Spleen (tissue), 11 donors: ENCODE data around the gene VWF. TPM values are rescaled to one million over a fixed set of nuclear protein-coding genes. Genes with fewer than 3 reads are reported as not detected.

Experiments used
- DNase-seq: peaks from one replicate; pipeline ENCODE4 v3.0.0-alpha.2; 2020
- H3K27ac ChIP-seq, 8 donors: fragments of 200-600 bp; sonication (generic) in 7 of 8; 1 replicate in 4 of 8; 2 replicates in 4 of 8; pipeline versions ENCODE4 v1.5.0 to v1.8.0; 2016 to 2021; ENCODE audit warnings: inconsistent platforms in 4 of 8, mild to moderate bottlenecking in 4 of 8, moderate library complexity in 1 of 8
- H3K27me3 ChIP-seq, 7 donors: fragments of 200-600 bp; sonication (generic) in 6 of 7; replicated peaks in 1 of 7; 1 replicate in 4 of 7; 2 replicates in 3 of 7; pipeline versions ENCODE4 v1.5.0 to v1.8.0; 2016 to 2021; ENCODE audit warnings: inconsistent platforms in 3 of 7, mild to moderate bottlenecking in 1 of 7
- H3K36me3 ChIP-seq, 6 donors: fragments of 200-600 bp; sonication (generic) in 5 of 6; 1 replicate in 4 of 6; 2 replicates in 2 of 6; pipeline versions ENCODE4 v1.5.0 to v1.8.0; 2016 to 2021; ENCODE audit warnings: inconsistent platforms in 2 of 6
- H3K4me1 ChIP-seq, 6 donors: fragments of 200-600 bp; sonication (generic) in 5 of 6; 1 replicate in 3 of 6; 2 replicates in 3 of 6; pipeline versions ENCODE4 v1.5.0 to v1.8.0; 2016 to 2021; ENCODE audit warnings: inconsistent platforms in 3 of 6
- H3K4me3 ChIP-seq, 8 donors: fragments of 200-600 bp; sonication (generic) in 7 of 8; 1 replicate in 4 of 8; 2 replicates in 4 of 8; pipeline versions ENCODE4 v1.5.0 to v1.8.0; 2016 to 2021; ENCODE audit warnings: inconsistent platforms in 4 of 8, mild to moderate bottlenecking in 4 of 8, moderate library complexity in 2 of 8
- H3K9me3 ChIP-seq, 8 donors: fragments of 200-600 bp; sonication (generic) in 7 of 8; 1 replicate in 4 of 8; 2 replicates in 4 of 8; pipeline versions ENCODE4 v1.5.0 to v1.8.0; 2016 to 2021; ENCODE audit warnings: inconsistent platforms in 4 of 8
- POLR2A ChIP-seq, 3 donors: fragments of 450-650 bp; IDR thresholded peaks; one replicate each; pipeline ENCODE4 v1.5.1; 2017; ENCODE audit warnings: antibody characterized with exemption in 3 of 3, mild to moderate bottlenecking in 1 of 3
- POLR2AphosphoS5 ChIP-seq, 3 donors: sonication (generic); formaldehyde crosslinking; IDR thresholded peaks; one replicate each; pipeline ENCODE4 v1.5.1; 2017; ENCODE audit warnings: antibody characterized with exemption in 3 of 3
- WGBS, 5 donors: extraction: QIAGEN DNeasy Blood & Tissue Kit in 3 of 5; methylation state at CpG; one replicate each; pipeline versions ENCODE4 v1.1.5 to v1.1.7; 2013 to 2018; 5-methylcytosine and 5-hydroxymethylcytosine counted together
- intact Hi-C: fragments of 100-400 bp; cut with DNase I; formaldehyde crosslinking; loops from one replicate; pipeline ENCODE4 v1.15.0; 2023; ENCODE audit warnings: low total_unique reads
- polyA plus RNA-seq, 3 donors: library from polyadenylated mRNA; stranded (reverse); fragments of 200-250 nt; gene quantifications; one replicate each; pipeline ENCODE4 v1.2.1, GENCODE V29; 2013
- total RNA-seq, 7 donors: library from RNA; depleted of rRNA in 3 of 7; stranded (reverse); fragments of >200 nt in 3 of 7; fragmentation: NEBNext Ultra II Directional in 4 of 7; extraction: Animal tissue kit (Norgen Biotek cat#: 25700) in 4 of 7; gene quantifications; one replicate each; pipeline versions ENCODE4 v1.1.0 to v1.2.1, GENCODE V29; 2016 to 2021
- TF ChIP-seq, protein P1 (sequence below), 11 experiments: fragments of 200-600 bp in 7 of 11; fragments of 450-650 bp in 4 of 11; sonication (generic) in 4 of 11; IDR thresholded peaks in 8 of 11; conservative IDR thresholded peaks in 3 of 11; 1 replicate in 7 of 11; 2 replicates in 4 of 11; pipeline versions ENCODE4 v1.4.0 to v1.8.0; 2016 to 2021; ENCODE audit warnings: antibody characterized with exemption in 11 of 11, inconsistent platforms in 4 of 11, mild to moderate bottlenecking in 1 of 11
- donor health status: healthy with polysubstance abuse.
- donor health status: DM: no; HTN: no; CAD: no; lungs with moderate emphysema.
- donor health status: DM: no; HTN: no; CAD: no.
- donor health status: Bipolar disorder and iron deficiency.
- donor health status: healthy.
- donor health status: DM: no; HTN: no; CAD: no.
- donor health status: DM: yes; HTN: yes; CAD: no.

Gene VWF
- total and polyA plus RNA-seq, 10 donors, result 12.9 to 957 (median 321) TPM

DNA sequence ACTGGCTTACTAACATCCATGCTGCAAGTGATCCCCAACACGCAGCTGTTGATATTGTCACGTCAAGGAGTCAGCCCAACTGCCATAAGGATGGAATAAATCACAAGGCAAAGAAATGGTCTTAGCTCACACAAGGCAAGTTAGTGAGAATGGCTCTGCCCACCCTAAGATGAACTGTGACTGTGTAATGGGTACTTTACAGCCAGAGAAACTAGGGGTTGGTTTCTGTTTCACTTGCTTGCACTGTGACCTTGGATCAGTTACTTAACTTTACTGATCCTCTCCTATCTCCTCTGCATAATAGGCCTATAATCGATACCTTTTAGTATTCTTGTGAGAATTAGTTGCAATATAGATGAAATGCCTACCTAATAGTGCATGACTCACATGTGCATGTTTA lies 127.2 kb downstream of the VWF start:
- no peak for DNase-seq
- H3K4me3 ChIP-seq, result no peak overlapping the region
- WGBS, 5 donors, result 90 to 100% (median 95%) methylated on average over 3 of the region's 3 CpGs
- H3K4me1 ChIP-seq, result no peaks in the 10 kb centered on the region
- TF ChIP-seq POLR2A (IDR thresholded peaks at IDR 0.05) (no peak), POLR2AphosphoS5 (IDR thresholded peaks at IDR 0.05) (no peak)
- TF ChIP-seq, protein P1, sequence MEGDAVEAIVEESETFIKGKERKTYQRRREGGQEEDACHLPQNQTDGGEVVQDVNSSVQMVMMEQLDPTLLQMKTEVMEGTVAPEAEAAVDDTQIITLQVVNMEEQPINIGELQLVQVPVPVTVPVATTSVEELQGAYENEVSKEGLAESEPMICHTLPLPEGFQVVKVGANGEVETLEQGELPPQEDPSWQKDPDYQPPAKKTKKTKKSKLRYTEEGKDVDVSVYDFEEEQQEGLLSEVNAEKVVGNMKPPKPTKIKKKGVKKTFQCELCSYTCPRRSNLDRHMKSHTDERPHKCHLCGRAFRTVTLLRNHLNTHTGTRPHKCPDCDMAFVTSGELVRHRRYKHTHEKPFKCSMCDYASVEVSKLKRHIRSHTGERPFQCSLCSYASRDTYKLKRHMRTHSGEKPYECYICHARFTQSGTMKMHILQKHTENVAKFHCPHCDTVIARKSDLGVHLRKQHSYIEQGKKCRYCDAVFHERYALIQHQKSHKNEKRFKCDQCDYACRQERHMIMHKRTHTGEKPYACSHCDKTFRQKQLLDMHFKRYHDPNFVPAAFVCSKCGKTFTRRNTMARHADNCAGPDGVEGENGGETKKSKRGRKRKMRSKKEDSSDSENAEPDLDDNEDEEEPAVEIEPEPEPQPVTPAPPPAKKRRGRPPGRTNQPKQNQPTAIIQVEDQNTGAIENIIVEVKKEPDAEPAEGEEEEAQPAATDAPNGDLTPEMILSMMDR (IDR thresholded peaks at IDR 0.05 in 8 of 11, conservative IDR thresholded peaks at IDR 0.05 in 3 of 11), result no peak
- H3K9me3 ChIP-seq, result no peaks in the 10 kb centered on the region
- intact Hi-C loops, result no loop called here
- peaks cover 0 to 19% (median 3%) of the 10 kb centered on the region in 7 donors for H3K27me3 ChIP-seq
- peak overlapping the region in 1 of 8 donors; percentile 23 for H3K27ac ChIP-seq
- peaks cover 0 to 35% (median 2%) of the 10 kb centered on the region in 6 donors for H3K36me3 ChIP-seq

DNA sequence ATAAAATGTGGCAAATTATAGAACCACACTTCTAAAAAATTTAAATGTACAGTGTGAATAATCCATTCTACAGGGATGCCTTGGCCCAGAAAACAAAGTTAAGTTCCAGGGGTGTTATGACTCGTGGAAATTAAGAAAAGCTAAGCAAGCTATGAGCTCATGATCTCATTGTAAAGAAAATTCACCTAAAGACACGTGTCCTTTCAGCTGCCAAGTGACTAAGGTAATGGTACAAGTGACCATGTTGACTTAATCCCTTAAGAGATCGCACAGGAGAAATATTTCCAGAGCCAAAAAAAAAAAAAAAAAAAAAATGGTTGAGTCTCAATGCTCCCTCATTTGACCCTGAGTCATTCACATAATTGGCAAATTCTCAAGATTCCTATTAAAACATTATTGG lies 128.0 kb downstream of the VWF start:
- no peaks in the 10 kb centered on the region for H3K9me3 ChIP-seq

DNA sequence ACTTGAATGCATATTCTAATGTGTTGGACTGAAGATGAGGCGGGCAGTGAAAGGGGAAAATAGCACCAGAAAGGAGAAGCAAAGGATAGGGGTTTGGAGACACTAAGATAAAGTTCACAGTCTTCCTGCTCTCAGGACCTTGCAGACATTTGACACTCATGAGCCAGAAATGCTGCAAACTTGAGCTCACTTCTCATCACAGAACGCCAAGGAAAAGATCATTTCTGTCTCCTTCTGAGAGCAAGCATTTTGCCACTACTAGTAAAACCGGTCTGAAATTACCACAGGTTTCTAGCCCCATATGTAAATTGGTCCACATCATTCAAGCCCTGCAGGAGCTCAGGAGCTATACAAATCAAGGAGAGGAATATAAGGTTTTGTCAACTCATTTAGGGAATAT lies 134.8 kb downstream of the VWF start:
- DNase-seq, result no peak
- no peaks in the 10 kb centered on the region for H3K9me3 ChIP-seq

More for the DNA sequence above, 128.0 kb downstream of the VWF start:
- peaks cover 0 to 19% (median 3%) of the 10 kb centered on the region in 7 donors for H3K27me3 ChIP-seq
- no peaks in the 10 kb centered on the region for H3K4me1 ChIP-seq
- intact Hi-C loops, result no loop called here
- H3K27ac ChIP-seq, result no peak overlapping the region
- no peak for DNase-seq
- 78 to 85% (median 80%) methylated on average over 3 of the region's 3 CpGs for WGBS, 5 donors
- H3K36me3 ChIP-seq, result peaks cover 0 to 41% (median 4%) of the 10 kb centered on the region in 6 donors
- no peak overlapping the region for H3K4me3 ChIP-seq
- TF ChIP-seq POLR2AphosphoS5 (IDR thresholded peaks at IDR 0.05) (no peak), POLR2A (IDR thresholded peaks at IDR 0.05) (no peak)
- TF ChIP-seq, protein P1 (IDR thresholded peaks at IDR 0.05 in 8 of 11, conservative IDR thresholded peaks at IDR 0.05 in 3 of 11), result no peak

DNA sequence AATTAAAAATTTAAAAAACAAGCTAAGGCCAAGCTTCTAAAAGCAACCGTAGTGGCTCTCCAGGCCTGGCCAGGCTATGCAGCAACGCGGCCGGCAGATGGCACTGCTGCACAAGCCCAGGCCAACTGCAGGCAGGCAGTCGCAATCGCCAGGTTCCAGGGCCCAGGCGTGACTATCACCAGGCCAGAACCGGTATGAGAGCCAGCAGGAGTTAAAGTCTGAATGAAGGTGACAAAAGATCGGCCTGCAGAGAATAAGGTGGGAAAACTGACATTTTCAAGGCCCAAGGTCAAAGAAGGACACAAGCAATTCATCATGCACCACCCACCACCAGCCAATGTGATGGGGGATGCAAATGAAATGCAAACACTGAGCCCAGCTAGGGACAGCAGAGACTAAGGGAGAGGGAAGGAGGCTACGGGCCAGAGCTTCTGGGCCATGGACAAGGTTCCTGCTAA lies 135.8 kb downstream of the VWF start:
- peaks cover 0 to 4% (median 0%) of the 10 kb centered on the region in 6 donors for H3K4me1 ChIP-seq
- intact Hi-C loops, result loop anchor here (2.0 kb wide), 1 partner anchor 296 kb away; no protein-coding TSS in a partner anchor
- peaks cover 0 to 38% (median 5%) of the 10 kb centered on the region in 6 donors for H3K36me3 ChIP-seq
- DNase-seq, result peak; percentile 94
- H3K27ac ChIP-seq, result no peak overlapping the region
- H3K9me3 ChIP-seq, result no peaks in the 10 kb centered on the region
- H3K4me3 ChIP-seq, result no peak overlapping the region
- peaks cover 0 to 8% (median 0%) of the 10 kb centered on the region in 7 donors for H3K27me3 ChIP-seq
- TF ChIP-seq POLR2A (IDR thresholded peaks at IDR 0.05) (no peak), POLR2AphosphoS5 (IDR thresholded peaks at IDR 0.05) (peak in 2 of 3 donors; percentile 51 to 52)
- TF ChIP-seq, protein P1 (IDR thresholded peaks at IDR 0.05 in 8 of 11, conservative IDR thresholded peaks at IDR 0.05 in 3 of 11), result peak; percentile 66 to 95 (median 89)
- WGBS, 5 donors, result 2 to 9% (median 7%) methylated on average over 10 of the region's 10 CpGs

More for the DNA sequence above, 134.8 kb downstream of the VWF start:
- Histone ChIP-seq H3K27me3 (peaks cover 0 to 8% (median 0%) of the 10 kb centered on the region in 7 donors), H3K27ac (no peak overlapping the region), H3K4me3 (no peak overlapping the region), H3K4me1 (peaks cover 0 to 4% (median 0%) of the 10 kb centered on the region in 6 donors), H3K36me3 (peaks cover 0 to 43% (median 6%) of the 10 kb centered on the region in 6 donors)
- TF ChIP-seq POLR2A (IDR thresholded peaks at IDR 0.05) (no peak), POLR2AphosphoS5 (IDR thresholded peaks at IDR 0.05) (no peak)
- TF ChIP-seq, protein P1 (IDR thresholded peaks at IDR 0.05 in 8 of 11, conservative IDR thresholded peaks at IDR 0.05 in 3 of 11), result no peak
- WGBS, 5 donors, result 83 to 92% (median 89%) methylated on average over 3 of the region's 3 CpGs
- intact Hi-C loops, result loop anchor here (2.0 to 5.0 kb wide), 2 partner anchors 48 to 295 kb away; no protein-coding TSS in a partner anchor
